Stimulated activated CD8-positive, alpha-beta memory T cell treated with anti-CD3 and anti-CD28 coated beads, Interleukin-7, amount 100 ng/mL, for 24 hours (primary cell): ENCODE results near the gene CLDN10.
"Not testable (repeated sequence)": the region's sequence is repeated elsewhere in the genome, so short reads cannot be mapped to it uniquely, and the experiment has no call there.

ENCODE experiments used
- DNase-seq: peaks from one replicate; pipeline ENCODE4 v3.0.0-alpha.2; 2020; ENCODE audit warnings: low read depth

CLDN10 gene

DNA sequence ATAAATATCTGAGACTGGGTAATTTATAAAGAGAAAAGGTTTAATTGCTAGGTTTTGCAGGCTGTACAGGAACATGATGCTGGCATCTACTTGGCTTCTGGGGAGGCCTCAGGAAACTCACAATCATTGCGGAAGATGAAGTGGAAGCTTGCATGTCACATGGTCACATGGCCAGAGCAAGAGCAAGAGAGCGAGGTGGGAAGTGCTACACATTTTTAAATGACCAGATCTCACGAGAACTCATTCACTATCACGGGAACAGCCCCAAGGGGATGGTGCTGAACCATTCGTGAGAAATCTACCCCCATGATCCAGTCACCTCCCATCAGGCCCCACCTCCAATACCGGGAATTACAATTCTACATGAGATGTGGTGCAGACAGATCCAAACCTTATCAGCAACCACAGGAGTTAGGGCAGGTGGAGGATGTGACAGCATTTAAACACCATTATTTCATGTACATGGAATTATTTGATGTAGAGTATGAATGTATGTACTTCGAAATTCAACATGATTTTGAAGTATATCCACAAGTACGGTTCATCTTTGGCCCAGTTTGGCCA, 10.5 kb upstream of the CLDN10 start:
- DNase-seq = no peak

DNA sequence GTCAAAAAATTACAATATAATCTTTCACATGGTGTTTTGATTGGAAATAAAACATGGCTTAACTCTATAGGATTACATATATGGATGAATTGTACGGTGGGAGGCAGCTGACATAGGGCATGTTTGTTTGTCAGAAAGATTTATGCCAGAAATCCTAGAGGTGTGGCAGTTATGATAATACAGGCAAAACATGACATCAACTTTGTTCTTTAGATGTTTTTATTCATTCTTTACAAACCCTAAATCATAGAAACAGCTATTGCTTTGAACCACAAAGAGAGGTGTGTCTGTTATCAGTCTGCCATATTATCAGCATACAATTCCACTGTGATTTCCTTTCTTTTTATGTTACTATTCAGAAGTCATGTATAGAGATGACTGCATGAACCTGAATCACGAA, 8.2 kb upstream of the CLDN10 start:
- no peak for DNase-seq

DNA sequence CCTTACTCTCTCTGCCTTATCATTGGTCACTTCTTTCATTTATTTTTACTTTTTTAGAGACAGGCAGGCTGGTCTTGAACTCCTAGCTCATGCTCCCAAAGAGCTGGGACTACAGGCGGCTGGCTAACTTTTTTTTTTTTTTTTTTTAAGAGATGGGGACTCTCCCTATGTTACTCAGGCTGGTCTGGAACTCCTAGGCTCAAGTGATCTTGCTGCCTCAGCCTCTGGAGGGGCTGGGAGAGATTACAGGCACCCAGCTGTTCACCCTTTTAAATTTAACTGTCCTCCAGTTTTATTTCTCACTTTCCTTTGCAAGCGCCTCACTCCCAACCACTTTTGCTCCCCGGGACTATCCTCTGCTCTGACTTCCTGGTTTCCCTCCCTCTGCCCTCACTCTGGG, 5.6 kb upstream of the CLDN10 start:
- DNase-seq = no peak

- no peak for DNase-seq
Observed at GRCh38 chr13:95547531-95548167, 4.9 kb upstream of the CLDN10 start.

- no peak for DNase-seq
Observed at GRCh38 chr13:95552208-95552538, 347 bp upstream of the CLDN10 start.

DNA sequence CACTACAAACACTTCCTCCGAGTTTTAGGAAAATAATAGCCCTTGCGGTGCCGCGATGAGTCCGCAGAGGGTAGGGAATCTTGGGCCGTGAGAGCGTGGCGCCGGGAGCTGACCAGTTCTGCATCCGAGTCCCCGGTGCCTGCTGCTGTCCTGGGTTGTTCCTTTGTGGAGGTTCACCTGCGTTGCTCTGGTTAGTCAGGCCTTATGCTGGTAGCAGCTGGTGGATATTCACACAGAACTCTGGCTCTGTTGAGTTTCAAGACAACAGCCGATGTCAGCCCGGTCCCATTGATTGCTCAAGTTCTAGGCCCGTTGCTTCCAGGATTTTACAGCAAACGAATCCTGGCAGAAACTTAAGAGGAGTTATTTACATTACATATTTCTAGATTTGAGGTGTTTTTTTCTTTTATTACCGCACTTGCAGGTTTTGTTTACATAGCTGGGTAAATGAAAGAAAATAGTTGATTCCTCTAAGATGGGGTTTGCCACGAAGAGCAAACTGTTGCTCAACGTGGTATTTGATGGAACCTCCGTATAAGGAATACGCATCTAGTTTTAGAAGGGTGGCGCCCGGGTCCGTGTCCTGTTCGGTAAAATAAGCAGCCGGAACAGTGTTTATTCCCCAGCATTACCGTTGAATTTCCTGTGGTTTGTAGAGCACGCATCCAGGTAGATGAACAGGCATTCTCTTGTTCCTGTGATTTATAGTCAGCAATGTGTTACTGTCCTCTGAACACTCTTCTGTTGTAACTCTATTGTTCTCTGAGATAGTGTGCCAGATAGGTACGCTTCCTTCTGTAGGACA, 1.3 kb downstream of the CLDN10 start:
- DNase-seq = no peak

- no peak for DNase-seq
Observed at GRCh38 chr13:95557013-95557412, 4.5 kb downstream of the CLDN10 start.

DNA sequence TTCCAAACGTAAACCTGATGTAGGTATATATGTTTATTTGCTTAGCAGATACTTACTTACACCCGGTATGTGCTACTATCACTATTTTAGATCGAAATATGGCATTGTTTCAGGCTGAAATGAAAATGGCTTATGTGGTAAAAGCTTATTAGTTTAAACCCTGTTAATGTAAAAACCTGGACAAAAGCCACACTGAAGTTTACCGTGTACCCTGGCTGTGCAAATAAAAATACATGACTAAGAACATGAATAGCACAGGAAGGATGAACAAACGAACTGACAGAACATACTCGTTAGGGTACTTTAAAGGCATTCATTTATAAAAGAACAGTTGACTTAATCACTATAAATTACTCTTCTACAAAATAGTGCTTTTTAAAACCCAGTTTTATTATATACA, 6.6 kb downstream of the CLDN10 start:
- DNase-seq = no peak

DNA sequence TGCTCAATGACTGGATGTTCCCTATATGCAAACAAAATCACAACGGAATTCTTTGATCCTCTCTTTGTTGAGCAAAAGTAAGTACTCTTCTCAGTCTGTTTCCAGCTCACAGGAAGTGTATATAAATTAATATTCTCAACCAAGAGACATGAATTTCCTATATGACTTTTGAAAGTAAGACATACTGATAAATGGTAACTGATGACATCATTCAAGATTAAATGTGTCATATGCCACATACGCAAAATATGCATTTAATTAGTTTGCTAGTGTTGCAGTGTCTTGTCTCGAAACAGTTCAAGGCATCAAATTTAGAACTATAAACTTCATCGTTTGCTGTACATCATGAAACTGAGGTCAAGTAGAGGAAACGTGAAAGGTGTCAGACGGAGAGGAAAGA, 7.9 kb downstream of the CLDN10 start:
- no peak for DNase-seq

GRCh38 chr13:95564091-95564490, 11.6 kb downstream of the CLDN10 start:
- no peak for DNase-seq

GRCh38 chr13:95564733-95565291, 12.3 kb downstream of the CLDN10 start:
- no peak for DNase-seq

DNA sequence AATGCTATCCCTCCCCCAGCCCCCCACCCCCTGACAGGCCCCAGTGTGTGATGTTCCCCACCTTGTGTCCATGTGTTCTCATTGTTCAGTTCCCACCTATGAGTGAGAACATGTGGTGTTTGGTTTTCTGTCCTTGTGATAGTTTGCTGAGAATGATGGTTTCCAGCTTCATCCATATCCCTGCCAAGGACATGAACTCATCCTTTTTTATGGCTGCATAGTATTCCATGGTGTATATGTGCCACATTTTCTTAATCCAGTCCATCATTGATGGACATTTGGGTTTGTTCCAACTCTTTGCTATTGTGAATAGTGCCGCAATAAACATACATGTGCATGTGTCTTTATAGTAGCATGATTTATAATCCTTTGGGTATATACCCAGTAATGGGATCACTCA, 13.2 kb downstream of the CLDN10 start:
- not testable (repeated sequence) for DNase-seq

- no peak for DNase-seq
Observed at GRCh38 chr13:95568131-95568530, 15.6 kb downstream of the CLDN10 start.

GRCh38 chr13:95570016-95570415, 17.5 kb downstream of the CLDN10 start:
- no peak for DNase-seq

GRCh38 chr13:95571941-95572340, 19.4 kb downstream of the CLDN10 start:
- DNase-seq = no peak

GRCh38 chr13:95573221-95573620, 20.7 kb downstream of the CLDN10 start:
- DNase-seq = no peak

- no peak for DNase-seq
Observed at GRCh38 chr13:95579303-95579702, 26.8 kb downstream of the CLDN10 start.

GRCh38 chr13:95585867-95586266, 33.3 kb downstream of the CLDN10 start:
- no peak for DNase-seq

DNA sequence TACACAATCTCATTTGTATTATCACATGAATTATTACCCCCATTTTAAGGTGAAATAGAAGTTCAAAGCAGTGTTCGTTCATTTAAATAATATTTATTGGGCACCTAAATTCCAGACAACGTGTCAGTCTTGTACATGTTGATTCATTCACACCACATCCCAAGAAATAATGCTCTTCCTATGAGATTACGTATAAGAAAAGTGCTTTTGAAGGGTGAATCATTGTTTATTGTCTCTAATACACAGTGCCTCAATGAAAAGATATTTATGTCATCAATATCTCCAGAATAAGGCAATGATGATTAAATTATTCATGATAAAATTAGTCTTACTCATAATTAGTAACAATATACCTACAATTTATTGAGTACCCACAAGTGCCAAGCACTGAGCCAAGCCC, 35.6 kb downstream of the CLDN10 start:
- DNase-seq = no peak

- DNase-seq = no peak
Observed at GRCh38 chr13:95588721-95589120, 36.2 kb downstream of the CLDN10 start.

DNA sequence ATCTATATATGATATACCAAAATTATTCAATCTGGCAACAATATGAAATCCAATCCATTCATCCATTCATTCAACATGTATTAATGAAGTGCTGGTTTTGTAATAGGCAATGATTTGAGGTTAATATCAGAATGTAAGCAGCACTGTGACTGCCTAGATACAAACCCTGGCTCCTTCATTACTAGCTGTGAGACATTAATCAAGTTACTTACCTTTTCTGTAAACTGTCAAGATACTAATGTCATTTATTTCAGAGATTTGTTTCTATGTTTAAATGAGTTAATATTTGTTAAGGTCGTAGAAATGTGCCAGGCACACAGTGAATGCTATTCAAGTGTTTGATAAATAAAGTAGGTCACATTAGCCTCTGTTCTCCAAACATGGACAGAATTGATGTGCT, 40.9 kb downstream of the CLDN10 start:
- no peak for DNase-seq

- DNase-seq = no peak
Observed at GRCh38 chr13:95596701-95597100, 44.2 kb downstream of the CLDN10 start.

DNA sequence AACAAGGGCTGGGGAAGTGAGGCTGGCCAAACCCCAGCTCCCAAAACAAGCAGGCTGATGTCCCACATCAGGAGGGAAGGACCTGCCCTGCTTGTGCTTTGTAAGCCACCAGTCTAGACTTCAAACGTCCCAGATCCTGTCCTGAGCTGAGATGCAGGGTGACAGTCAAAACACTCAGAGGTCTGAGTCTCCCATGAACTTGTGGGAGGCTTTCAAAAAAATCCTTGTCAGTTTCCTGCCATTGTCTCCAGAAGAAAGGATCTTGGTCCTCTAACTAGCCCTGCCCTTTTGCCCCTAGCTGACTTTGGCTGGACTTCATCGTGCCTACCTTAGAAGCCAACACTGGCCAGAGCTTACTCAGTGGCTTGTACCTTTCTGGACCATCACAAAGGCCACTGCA, 48.7 kb downstream of the CLDN10 start:
- DNase-seq = no peak
